Mononuclear cell (primary cell): ENCODE data around the gene TANGO2. TPM values are rescaled to one million over a fixed set of nuclear protein-coding genes. Genes with fewer than 3 reads are reported as not detected.

Experiments used
- H3K27me3 ChIP-seq: 2 replicates; pipeline ENCODE4 v1.6.0; 2011; ENCODE audit warnings: low read length, control low read depth; ENCODE audit not compliant: insufficient read depth
- H3K4me1 ChIP-seq: 2 replicates; pipeline ENCODE4 v1.5.1; 2011; ENCODE audit warnings: mild to moderate bottlenecking, low read length, control low read depth; ENCODE audit not compliant: insufficient read depth
- H3K4me3 ChIP-seq: 2 replicates; pipeline ENCODE4 v1.5.1; 2011; ENCODE audit warnings: mild to moderate bottlenecking, low read length, moderate library complexity
- H3K9me3 ChIP-seq: 2 replicates; pipeline ENCODE4 v1.5.1; 2011; ENCODE audit warnings: low read depth, mild to moderate bottlenecking, control low read depth, low read length
- total RNA-seq: library from RNA; depleted of rRNA; stranded (reverse); fragments of >200 nt; gene quantifications from one replicate; pipeline ENCODE4 v1.2.3, GENCODE V29; 2012

The TANGO2 gene
- total RNA-seq, 1 donor: 20.1 TPM

DNA sequence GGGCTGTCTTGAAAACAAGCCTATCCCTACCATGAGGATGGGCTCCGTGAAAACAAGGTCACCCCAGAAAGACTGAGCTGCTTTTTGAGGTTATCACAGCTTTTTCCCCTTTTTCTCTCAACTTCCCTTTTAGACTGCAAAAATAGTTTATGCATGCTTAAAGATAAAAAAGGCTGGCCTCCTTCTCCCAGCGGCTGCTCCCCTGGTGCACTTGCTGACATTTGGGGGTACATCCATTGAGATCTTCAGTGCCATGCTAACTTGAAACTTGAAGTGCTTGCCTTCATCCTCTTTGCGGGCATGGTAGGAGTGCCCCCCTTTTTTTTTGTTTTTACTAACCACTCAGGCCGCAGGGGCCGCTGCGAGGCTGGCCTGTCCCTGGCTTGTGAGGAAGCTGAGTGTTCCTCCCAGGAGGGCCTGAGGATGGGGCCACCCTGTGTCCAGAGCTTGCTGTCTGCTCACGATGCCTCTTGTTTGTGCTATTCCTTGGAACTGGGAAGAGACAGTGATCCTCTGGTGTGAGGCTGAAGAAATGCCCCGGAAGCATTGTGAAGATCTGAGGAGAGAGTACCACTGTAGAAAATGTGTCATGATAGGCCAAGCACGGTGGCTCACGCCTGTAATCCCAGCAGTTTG lies 2.2 kb downstream of the TANGO2 start:
- Histone ChIP-seq H3K27me3 (peaks cover 2% of the 10 kb centered on the region), H3K4me3 (no peak overlapping the region), H3K4me1 (peaks cover 28% of the 10 kb centered on the region), H3K9me3 (no peaks in the 10 kb centered on the region)

DNA sequence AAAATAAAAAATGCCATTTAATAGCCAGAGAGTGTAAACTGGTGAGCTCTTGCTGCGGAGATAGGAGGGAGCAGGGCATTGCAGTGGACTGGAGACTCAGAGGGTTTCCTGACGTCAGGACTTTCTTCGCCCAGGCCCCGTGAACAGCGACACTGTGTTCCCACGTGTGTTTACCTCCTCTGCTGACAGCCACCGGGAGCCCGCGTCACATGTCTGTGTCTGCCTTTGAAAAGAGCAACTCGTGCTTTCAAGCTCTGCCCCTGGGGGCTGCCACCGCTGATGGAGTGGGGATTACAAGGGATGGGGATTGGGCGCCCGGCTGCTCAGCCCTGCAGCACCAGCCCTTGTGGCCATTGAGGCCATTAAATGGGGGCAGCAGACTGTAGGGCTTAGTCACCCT lies 3.3 kb downstream of the TANGO2 start:
- H3K4me3 ChIP-seq: no peak overlapping the region
- no peaks in the 10 kb centered on the region for H3K27me3 ChIP-seq
- peaks cover 28% of the 10 kb centered on the region for H3K4me1 ChIP-seq
- no peaks in the 10 kb centered on the region for H3K9me3 ChIP-seq

DNA sequence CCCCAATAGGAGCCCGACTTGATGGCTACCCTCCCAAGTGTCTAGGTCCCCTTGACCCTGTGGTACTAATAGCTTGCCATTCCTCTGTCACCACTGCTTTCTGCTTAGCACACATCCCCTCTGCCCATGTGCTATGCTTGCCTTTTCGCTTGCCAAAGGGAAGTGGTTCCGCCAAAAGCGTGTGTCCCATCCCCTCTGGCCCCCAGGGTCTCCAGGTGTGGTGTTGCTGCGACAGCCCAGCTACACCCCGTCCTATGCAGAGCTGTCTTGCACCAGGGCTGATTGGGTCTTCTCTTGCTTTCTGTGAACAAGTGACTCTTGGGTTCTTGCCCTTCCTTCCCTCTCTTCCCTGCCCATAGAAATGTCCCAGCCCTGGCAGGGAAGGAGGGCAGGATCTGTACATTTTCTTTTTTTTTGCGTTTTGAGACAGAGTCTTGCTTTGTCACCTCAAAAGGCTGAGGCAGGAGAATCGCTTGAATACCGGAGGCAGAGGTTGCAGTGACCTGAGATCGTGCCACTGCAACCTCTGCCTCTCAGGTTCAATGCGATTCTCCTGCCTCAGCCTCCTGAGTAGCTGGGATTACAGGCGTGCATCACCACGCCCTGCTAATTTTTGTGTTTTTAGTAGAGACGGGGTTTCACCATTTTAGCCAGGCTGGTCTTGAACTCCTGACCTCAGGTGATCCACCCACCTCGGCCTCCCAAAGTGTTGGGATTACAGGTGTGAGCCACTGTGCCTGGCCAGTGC lies 3.9 kb downstream of the TANGO2 start:
- Histone ChIP-seq H3K27me3 (no peaks in the 10 kb centered on the region), H3K9me3 (no peaks in the 10 kb centered on the region), H3K4me1 (peaks cover 28% of the 10 kb centered on the region), H3K4me3 (no peak overlapping the region)

DNA sequence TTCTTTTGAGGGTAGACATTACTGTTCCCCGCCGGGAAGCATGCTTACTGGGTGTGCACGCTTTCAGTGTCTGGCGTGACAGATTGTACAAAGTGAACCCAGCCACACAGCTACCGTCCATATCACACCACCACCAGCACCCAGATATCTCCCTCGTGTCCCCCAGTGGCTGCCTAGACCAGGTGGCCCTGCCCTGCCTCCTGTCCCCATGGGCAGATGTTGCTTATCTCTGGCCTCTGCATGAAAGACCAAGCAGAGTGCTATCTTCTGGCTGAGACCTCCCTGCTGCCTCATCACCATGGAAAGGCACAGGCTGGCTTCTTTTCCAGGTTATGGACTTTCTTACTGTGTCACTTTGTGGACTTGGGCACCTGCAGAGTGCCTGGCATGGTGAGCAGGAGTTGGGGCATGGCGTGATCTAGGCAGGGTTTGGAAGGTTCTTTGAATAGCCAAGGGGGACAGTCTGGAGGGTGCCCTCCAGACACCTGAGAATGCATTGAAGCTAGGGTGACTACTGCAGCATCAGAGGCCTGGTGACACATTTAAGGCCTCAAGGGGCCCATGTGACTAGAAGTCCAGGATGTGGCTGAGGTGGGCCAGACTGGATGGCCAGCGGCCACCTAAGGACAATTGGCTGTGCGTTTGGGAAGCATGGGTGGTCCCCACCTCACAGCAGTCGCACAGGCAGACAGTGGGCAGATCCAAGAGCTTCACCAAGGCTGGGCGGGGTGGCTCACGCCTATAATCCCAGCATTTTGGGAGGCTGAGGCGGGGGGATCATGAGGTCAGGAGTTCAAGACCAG lies 4.7 kb downstream of the TANGO2 start:
- no peaks in the 10 kb centered on the region for H3K9me3 ChIP-seq
- no peaks in the 10 kb centered on the region for H3K27me3 ChIP-seq
- peaks cover 22% of the 10 kb centered on the region for H3K4me1 ChIP-seq
- H3K4me3 ChIP-seq: no peak overlapping the region

DNA sequence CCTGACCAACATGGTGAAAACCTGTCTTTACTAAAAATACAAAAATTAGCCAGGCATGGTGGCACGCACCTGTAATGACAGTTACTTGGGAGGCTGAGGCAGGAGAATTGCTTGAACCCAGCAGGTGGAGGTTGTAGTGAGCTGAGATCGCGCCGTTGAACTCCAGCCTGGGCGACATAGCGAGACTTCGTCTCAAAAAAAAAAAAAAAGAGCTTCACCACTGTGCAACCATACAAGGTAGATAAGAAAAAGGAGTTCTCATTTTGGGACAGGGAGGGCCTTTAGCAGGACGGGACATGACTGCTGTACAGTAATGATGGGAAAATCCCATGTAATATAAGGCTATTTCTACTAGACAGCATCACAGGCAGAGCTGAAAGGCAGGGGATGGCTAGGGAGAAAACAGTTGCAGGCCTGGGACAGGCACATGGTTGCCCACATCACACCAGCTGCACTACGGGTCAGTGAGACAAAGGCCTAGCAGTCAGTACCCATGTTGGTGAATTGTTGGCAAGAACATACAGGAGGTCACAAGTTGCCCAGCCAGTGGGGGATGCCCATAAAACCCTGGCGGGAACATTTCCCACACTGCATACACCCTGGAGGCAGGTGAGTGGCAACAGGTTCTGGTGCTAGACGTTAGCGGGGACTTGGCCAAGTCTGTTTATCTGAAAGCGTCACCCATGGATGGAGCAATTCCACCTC lies 5.4 kb downstream of the TANGO2 start:
- no peaks in the 10 kb centered on the region for H3K27me3 ChIP-seq
- H3K9me3 ChIP-seq: no peaks in the 10 kb centered on the region
- peaks cover 23% of the 10 kb centered on the region for H3K4me1 ChIP-seq
- no peak overlapping the region for H3K4me3 ChIP-seq

DNA sequence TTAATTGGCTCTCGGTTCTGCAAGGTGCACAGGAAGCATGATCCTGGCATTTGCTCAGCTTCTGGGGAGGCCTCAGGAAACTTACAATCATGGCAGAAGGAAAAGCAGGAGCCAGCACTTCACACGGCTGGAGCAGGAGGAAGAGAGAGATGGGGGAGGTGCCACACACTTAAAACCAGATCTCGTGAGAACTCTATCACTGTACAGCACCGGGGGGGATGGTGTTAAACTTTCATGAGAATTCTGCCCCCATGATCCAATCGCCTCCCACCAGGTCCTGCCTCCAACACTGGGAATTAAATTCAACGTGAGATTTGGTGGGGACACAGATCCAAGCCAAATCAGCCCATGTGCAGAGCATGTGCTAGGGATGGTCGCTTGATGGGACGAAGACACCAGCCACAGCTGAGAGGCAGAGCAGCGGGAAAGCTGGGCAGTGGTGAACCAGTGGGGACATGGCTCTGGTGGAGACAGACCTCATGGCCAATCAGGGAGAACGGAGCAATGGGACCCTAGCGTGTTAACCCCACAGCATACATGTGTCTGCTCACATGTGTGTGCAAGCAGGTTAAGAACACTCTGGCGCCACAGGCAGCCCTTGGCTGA lies 6.2 kb downstream of the TANGO2 start:
- H3K4me3 ChIP-seq: no peak overlapping the region
- H3K27me3 ChIP-seq: no peaks in the 10 kb centered on the region
- H3K9me3 ChIP-seq: no peaks in the 10 kb centered on the region
- H3K4me1 ChIP-seq: peaks cover 25% of the 10 kb centered on the region

DNA sequence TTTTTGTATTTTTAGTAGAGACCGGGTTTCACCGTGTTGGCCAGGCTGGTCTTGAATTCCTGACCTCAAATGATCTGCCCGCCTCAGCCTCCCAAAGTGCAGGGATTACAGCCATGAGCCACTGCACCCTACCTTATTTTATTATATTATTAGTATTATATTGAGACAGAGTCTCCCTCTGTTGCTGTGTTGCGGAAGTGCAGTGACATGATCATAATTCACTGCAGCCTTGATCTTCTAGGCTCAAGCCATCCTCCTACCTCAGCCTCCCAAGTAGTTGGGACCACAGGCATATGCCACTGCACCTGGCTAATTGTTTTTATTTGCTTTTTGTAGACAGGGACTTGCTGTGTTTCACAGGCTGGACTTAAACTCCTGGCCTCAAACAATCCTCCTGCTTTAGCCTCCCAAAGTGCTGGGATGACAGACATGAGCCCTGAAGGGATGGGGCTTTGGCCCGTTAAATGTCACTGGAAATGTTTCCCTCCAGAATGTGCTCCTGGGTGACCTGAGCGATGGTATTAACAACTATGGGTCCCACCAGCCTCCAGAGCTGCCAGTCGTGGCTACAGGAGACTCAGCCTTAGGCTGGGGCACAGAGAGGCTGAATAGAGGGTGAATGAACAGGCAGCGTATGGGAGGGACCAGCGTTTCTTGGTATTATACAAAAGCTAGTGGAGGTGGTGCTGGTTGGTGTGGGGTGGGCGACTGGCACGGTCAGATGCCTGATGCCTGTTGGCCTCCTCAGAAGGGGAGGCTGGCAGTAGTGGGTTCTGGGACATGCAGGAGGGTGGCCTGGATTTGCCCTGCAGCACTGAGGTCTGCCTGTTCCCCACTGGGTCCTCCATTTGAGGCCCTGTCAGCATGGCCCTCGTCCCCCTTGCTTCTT lies 7.3 kb downstream of the TANGO2 start:
- Histone ChIP-seq H3K4me1 (peaks cover 20% of the 10 kb centered on the region), H3K4me3 (no peak overlapping the region), H3K9me3 (no peaks in the 10 kb centered on the region), H3K27me3 (no peaks in the 10 kb centered on the region)

DNA sequence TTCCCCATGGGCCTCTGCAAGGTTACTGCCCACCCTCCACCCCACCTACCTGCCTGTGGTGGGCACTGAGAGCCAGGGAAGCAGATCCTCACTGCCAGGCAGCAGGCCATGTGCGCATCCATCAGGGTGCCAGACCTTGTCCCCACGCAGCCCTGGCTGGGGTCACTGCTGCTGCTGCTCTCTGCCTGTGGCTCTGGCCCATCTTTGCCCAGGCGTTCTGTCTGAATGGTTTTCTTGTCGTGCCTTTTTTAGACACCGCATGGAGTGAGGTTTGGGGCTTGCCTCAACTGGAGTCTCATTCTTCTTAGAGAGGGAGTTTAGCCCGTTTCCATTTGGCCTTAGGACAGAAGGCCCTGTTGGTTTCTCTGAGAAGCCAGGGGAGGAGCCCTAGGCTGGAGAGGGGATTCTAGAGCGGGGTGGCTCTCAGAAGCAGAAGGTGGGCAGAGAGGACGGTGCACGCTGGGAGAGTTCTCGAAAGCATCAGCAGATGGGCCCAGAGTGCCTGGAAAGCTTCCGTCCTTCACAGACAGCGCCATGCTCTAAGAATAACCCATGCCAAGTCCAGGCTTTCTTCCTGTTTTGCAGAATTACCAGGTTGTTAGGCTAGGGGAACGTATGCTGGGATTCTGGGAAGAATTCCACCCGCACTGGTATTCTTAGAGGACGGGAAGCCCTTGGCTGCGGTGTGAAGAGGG lies 8.1 kb downstream of the TANGO2 start:
- Histone ChIP-seq H3K4me1 (peaks cover 15% of the 10 kb centered on the region), H3K9me3 (no peaks in the 10 kb centered on the region), H3K4me3 (no peak overlapping the region), H3K27me3 (no peaks in the 10 kb centered on the region)

DNA sequence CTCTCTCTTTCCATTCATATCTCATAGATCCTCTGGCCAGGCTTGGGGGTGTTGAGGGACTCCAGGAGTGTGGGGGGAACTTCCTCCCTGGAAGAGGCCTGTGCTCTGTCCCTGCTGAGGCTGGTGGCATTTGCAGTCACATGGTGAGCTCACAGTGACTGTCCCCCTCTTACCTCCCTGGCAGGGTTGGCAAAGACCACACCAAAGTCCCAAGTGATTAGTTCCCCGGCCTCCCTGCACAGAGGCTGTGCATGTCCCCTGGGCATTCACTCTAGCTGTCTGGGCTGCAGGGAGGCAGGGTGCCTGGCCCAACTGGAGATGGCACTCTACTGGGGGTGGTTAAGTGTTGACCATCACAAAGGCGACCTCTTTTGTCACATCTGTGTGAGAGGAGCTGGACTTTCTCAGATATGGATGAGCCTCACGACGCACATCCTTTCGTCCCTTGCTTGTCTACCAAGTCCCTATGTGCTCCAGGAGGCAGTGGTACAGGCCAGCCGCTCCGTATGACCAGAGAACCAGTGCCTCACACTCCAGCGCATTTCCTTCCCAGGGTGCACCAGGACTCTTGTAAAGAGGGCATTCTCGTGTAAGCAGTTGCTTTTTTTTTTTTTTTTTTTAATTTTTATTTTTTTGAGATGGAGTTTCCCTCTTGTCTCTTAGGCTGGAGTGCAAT lies 8.8 kb downstream of the TANGO2 start:
- no peaks in the 10 kb centered on the region for H3K9me3 ChIP-seq
- no peaks in the 10 kb centered on the region for H3K27me3 ChIP-seq
- H3K4me3 ChIP-seq: no peak overlapping the region
- H3K4me1 ChIP-seq: peaks cover 15% of the 10 kb centered on the region

DNA sequence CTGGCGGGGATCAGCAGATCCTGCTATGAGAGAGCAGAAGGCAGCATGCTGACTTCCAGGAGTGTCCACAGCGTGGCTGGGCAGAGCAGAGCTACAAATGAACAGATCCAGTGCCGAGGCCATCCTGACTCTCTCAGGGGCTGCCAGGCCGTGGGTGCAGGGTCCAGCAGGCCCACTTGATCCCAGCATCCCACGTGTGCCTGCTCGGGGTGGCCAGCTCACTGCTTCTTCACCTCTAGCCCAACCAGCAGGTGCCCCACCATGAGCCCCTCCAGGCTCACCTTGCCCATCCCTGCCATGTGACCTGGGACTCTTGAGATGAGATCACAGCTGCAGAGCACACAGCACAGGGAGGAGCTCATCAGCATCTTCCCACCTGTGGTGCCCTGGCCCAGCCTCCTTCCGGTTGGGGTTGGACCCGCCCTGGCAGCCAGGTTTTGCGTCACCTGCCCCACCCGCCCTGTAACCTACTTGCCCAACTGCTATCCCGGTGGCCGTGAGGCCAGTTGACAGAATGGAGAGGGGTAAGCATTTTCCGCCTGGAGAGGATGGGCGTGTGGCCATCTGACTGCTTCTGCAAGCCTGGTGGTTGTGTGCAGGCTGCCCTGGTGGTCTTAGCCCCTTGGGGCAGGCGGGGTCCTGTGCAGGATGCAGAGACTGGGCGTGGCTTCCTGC lies 11.0 kb downstream of the TANGO2 start:
- H3K4me1 ChIP-seq: peaks cover 15% of the 10 kb centered on the region
- H3K27me3 ChIP-seq: no peaks in the 10 kb centered on the region
- H3K9me3 ChIP-seq: no peaks in the 10 kb centered on the region
- H3K4me3 ChIP-seq: no peak overlapping the region

DNA sequence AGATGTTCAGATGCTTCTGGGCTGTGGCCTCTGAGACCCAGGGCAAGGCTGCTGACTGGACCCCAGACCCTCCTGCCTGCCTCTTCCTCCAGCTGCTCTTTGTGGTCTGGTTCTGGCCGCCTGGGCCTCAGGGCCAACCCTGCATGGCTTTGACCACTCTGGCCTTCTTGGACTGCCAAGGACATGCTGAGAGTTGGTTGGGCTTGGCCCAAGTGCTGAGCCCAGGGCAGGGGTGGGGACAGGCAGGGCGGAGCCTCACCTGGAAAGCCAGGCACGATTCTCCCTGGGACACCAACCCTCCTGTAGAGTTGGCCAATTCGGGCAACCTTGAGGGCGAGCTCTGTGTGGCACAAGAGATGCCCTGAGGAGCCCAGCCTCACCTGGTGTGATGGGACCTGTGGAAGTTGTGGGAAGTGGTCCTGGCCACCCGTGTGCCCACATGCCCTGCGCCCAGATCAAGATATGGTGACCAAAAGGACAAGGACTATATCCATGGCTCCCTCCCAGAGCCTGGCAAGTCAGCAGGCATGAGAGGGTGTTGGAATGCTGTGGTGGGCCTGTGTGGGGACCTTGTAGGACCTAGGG lies 11.6 kb downstream of the TANGO2 start:
- no peaks in the 10 kb centered on the region for H3K27me3 ChIP-seq
- no peaks in the 10 kb centered on the region for H3K9me3 ChIP-seq

DNA sequence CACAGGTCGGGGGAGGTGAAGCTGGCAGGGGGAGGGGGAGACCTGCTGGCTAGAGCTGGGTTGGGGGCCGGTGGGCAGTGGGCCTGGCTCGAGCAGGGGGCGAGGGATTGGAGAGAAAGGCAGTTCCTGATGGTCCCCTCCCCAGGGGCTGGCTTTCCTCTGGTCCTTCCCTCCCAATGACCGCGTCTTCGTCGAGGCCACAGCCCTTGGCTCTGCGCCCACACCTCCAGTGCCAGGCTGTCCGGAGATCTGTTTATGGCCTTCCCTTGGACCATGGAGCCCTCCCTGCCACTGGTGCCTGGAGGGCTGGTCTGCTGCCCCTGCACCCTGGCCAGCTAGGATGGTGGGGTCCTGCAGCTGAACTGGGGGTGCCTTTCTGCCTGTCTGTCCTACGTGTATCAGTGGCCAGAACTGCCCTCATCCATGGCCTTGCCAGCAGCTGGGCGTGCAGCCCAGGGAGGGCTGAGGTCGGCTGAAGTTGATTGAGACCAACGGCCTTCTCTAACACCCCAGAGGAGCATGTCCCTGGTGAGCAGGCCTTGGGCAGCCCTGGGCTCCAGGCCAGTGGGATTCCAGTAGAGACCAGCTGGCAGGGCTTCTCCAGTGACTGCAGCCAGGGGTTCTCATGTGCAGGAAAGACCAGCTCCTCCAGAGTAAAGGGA lies 12.3 kb downstream of the TANGO2 start:
- no peak overlapping the region for H3K4me3 ChIP-seq
- no peaks in the 10 kb centered on the region for H3K9me3 ChIP-seq
- no peaks in the 10 kb centered on the region for H3K27me3 ChIP-seq
- H3K4me1 ChIP-seq: peaks cover 15% of the 10 kb centered on the region

More for the DNA sequence above, 11.6 kb downstream of the TANGO2 start:
- no peak overlapping the region for H3K4me3 ChIP-seq
- peaks cover 15% of the 10 kb centered on the region for H3K4me1 ChIP-seq
